HG02970 (cell line): ENCODE measurements around the gene DDX55.
"Not testable (repeated sequence)": the region's sequence is repeated elsewhere in the genome, so short reads cannot be mapped to it uniquely, and the experiment has no call there.

Experiments
- ATAC-seq: cut with Tn5 transposase; IDR thresholded peaks from one replicate; pipeline ENCODE4 v1.9.1; 2021; ENCODE audit warnings: mild to moderate bottlenecking, moderate library complexity, moderate number of reproducible peaks; ENCODE audit not compliant: unreplicated experiment, low FRiP score

DDX55 gene, protein sequence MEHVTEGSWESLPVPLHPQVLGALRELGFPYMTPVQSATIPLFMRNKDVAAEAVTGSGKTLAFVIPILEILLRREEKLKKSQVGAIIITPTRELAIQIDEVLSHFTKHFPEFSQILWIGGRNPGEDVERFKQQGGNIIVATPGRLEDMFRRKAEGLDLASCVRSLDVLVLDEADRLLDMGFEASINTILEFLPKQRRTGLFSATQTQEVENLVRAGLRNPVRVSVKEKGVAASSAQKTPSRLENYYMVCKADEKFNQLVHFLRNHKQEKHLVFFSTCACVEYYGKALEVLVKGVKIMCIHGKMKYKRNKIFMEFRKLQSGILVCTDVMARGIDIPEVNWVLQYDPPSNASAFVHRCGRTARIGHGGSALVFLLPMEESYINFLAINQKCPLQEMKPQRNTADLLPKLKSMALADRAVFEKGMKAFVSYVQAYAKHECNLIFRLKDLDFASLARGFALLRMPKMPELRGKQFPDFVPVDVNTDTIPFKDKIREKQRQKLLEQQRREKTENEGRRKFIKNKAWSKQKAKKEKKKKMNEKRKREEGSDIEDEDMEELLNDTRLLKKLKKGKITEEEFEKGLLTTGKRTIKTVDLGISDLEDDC

DNA sequence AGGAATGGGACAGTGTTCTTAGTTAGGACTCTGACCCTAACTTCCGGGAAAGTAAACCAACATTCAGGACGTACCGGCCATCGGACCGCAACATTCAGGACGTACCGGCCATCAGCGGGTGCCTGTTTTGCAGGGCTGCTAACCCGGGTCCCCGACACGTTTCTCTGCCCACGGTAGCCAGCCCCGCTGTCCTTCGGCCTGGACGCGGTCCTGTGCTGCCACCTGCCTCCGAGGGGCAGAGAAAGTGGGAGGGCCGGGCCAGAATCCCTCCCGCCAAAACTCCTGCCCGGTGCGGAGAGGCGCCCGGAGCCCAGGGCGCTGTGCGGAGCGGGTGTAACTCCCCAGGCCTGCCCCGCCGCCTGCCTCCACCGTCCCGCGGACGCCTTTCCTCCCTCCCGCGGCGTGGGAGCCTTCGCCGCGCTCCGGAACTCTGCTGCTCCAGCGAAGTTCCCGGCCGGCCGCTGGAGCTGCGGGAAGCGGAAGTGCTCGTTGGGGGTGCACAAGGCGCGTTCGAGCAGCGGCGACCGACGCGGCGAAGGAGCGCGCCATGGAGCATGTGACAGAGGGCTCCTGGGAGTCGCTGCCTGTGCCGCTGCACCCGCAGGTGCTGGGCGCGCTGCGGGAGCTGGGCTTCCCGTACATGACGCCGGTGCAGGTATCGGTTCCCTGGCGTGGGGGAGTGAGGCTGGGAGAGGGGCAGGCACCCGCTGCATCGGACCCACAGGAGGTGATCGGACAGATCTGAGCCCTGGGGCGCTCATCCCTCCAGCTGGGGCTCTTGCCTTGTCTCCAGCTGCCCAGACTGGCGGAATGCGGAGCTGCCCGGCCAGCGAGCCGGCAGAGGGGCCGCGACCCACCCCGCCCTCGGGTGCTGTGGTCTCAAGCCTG is at the start of gene DDX55:
TSS of gene DDX55 (plus strand) at position 498 of the 888 bp plus-strand sequence. CDS start at position 548, 50 bp downstream.
- peak; percentile 78 for ATAC-seq

DNA sequence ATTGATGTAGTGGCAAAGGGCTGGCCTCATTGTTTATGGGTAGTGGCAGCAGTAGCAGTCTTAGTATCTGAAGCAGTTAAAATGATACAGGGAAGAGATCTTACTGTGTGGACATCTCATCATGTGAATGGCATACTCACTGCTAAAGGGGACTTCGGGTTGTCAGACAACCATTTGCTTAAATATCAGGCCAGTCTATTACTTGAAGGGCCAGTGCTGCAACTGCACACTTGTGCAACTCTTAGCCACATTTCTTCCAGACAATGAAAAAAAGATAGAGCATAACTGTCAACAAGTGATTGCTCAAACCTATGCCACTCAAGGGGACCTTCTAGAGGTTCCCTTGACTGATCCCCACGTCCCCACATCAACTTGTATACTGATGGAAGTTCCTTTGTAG is 47.8 kb upstream of the DDX55 start:
- ATAC-seq = not testable (repeated sequence)

DNA sequence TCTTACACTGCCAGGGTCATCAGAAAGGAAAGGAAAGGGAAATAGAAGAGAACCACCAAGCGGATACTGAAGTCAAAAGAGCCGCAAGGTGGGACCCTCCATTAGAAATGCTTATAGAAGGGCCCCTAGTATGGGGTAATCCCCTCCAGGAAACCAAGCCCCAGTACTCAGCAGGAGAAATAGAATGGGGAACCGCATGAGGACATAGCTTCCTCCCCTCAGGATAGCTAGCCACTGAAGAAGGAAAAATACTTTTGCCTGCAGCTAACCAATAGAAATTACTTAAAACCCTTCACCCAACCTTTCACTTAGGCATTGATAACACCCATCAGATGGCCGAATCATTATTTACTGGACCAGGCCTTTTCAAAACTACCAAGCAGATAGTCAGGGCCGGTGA is 47.1 kb upstream of the DDX55 start:
- not testable (repeated sequence) for ATAC-seq

DNA sequence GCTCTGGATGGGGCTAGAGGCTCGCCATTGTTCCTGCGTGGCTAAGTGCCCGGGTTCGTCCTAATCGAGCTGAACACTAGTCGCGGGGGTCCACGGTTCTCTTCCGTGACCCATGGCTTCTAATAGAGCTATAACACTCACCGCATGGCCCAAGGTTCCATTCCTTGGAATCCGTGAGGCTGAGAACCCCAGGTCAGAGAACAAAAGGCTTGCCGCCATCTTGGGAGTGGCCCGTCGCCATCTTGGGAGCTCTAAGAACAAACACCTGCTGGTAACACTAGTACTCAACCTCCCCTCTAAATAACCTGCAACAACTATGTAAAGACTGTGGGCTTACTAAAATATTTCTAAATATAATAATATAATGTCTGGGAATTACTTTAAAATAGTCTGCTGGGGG is 43.4 kb upstream of the DDX55 start:
- not testable (repeated sequence) for ATAC-seq

DNA sequence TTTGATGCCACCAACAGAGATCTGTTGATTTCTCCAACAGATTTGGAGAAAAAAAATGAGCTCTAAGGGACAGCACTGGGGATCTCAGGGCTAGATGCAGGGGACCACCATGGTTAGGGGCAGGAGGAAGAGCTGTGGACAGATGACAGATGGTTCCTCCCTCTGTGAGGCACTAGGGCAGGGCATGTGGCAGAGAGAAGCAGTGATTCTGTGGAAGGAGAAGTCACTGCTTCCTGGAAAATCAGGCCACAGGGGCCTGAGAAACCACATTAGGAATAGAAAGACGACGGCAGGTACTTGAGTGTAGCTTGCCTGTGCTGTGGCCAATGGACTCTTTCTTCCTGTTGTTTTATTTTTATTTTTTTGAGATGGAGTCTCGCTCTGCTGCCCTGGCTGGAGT is 42.4 kb upstream of the DDX55 start:
- ATAC-seq = no peak

DNA sequence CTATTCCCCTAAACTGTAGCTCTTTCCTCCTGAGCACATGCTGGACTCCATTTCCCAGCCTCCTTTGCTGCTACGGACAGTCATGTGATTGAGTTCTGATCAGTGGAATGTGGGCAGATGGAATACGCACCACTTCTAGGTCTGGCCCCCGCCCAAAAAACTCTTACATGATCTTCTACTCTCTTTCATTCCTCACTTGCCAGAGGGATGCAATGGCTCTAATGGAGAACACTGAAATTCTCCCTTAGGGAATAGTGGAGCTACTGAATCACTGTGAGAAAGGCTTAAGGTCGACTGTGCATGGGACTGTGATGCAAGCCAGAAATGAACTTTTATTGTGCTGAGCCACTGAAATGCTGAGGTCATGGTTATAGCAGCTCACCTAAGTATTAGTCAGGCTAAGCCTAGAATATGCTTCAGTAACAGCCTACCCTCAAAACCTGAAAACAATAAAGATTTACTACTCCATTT is 30.5 kb upstream of the DDX55 start:
- no peak for ATAC-seq

DNA sequence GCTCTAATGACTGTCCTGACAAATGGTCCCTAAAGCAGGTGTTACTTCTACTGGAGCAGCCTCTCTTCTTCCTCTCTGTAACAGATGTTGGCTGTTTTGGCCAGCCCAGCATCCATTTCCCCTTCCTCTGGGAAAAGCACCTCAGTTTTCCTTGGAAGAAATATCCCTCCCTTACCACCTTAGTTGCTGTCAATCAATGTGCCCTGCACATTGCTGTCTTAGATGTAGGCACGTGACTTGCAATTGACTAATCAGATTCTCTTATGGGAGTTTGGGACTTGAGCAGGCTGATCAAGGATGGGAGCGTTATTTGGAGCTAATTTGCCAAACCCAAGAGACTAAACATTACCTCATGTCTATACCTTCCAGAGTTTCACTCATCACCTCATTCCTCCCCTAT is 29.5 kb upstream of the DDX55 start:
- ATAC-seq = no peak

DNA sequence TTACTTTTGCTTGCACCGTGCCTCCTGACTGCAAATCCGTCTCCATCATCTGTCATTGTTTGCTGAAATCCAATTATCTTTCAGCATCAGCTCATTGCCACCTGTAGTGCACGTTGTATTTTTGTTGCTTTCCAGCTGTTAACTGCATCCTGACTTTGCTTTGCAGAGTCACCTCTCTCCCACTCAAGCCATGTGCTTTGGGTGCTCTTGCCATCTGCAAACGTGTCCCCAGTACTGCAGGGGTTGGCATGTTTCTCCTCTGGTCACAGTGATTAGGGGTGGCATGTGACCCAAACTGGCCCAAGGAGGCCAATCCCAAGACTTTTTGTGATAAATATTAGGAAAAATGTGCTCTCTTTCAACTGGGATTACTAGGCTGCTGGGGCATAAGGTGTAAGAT is 28.0 kb upstream of the DDX55 start:
- ATAC-seq = no peak

DNA sequence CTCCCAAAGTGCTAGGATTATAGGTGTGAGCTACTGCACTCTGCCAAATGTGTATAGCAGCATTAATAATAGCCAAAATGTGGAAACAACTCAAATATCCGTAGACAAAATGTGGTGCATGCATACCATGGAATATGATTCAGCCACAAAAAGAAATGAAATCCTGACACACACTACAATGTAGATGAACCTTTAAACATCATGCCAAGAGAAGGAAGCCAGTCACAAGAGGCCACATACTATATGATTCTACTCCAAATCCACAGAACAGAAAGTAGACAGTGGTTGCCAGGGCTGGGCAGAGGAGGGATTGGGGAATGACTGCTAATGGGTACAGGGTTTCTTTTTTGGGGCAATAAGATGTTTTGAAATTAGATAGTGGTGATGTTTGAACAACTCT is 25.3 kb upstream of the DDX55 start:
- ATAC-seq = no peak

DNA sequence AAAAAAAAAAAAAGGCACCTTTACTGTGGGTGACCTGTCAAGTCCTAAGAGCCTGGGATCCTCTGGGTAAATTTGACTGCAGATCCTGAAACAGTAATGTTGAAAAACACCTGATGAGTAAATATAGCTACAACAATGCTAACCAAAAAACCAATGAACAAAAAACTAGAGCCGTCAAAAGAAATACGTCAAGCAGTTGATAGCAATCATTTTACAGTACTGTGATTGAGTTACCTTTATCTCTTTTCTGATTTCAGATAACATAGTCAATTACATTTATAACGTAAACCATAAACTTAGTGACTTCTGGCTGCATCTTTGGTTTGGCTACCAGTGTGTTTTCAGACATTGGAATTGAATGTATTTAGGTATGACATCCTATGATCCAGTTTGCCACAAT is 23.7 kb upstream of the DDX55 start:
- ATAC-seq = no peak

DNA sequence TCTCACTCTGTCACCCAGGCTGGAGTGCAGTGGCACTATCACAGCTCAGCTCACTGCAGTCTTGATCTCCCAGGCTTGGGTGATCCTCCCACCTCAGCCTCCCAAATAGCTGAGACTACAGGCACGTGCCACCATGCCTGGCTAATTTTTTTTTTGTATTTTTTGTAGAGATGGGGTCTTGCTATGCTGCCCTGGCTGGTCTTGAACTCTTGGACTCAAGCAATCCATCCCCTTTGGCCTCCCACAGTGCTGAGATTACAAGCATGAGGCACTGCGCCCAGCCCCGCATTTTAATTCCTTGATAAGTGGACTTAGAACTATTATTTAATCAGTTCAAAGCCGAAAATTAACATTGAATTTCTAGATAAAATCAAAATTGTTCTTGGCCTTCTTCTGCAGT is 23.1 kb upstream of the DDX55 start:
- not testable (repeated sequence) for ATAC-seq

DNA sequence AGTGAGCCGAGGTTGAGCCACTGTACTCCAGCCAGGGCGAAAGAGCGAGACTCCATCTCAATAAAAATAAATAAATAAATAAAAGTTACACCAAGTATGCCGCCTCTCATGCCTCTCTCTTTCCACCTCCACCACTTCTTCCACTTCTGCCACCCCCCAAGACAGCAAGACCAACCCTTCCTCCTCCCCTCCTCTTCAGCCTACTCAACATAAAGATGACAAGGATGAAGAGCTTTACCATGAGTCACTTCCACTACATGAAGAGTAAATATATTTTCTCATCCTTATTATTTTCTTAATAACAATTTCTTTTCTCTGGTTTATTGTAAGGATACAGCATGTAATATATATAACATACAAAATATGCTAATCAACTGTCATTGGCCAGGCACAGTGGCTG is 21.1 kb upstream of the DDX55 start:
- ATAC-seq = no peak

DNA sequence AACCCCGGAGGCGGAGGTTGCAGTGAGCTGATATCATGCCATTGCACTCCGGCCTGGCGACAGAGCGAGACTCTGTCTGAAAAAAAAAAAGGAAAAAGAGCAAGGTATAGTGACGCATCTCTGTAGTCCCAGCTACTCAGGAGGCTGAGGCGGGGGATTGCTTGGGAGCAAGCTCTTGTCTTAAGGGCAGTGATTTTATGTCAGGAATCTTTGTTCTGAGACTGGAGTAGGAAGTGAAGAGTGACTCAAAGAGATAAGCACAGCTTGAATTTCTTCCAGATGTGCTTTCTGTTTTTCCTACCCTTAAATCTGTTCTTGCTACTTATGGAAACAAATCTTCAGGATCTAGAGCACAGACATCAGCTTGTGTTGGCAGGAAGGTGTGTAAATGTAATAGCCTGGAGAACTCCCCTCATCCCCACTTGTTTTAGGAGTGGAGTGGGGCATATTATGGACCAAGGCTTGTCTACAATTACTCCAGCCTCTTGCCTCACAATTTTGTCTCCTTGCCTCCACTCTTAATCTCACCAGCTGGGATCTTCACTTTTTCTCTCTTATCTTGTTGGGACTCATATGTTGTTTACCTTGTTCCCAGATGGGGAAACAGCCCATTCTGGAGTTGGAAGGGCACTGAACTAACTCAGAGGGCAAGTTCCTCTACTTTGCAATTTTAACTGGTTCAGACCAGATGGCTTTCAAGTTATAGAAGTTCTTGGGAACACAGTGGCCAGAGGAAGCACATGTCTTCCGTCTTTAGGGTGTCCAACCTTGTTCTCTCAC is 10.0 kb upstream of the DDX55 start:
- no peak for ATAC-seq

DNA sequence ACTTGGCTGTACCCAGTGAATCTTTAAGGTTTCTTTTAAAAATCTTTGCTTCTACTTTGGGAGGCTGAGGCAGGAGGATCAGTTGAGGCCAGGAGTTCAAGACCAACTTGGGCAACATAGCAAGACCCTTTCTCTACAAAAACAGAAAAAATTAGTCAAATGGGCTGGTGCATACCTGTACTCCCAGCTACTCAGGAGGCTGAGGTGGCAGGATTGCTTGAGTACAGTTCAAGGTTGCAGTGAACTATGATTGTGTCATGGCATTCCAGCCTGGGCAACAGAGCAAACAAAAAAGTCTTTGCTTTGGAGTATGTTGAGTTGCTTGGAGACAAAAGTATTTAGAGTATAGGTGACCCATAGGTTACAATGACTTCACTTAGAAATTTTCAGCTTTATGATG is 6.2 kb upstream of the DDX55 start:
- ATAC-seq = no peak

DNA sequence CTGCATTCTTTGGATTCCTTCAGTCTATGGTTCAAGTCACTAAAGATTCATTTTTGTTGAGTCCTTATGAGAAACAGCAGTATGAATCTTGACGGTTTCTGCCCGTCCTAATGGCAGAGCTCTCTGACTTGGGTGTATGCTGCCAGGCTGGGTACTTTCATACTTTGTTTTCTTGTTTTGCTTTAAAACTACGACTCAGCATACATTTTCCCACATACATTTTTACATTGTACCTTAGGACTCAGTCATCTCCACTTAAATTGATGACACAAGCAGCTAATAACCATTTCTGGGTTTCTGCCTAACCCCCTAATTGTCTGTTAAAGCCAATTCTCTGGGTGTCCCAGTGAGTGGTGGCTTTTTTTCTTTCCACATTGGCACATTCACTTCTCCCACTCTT is 4.8 kb upstream of the DDX55 start:
- no peak for ATAC-seq

DNA sequence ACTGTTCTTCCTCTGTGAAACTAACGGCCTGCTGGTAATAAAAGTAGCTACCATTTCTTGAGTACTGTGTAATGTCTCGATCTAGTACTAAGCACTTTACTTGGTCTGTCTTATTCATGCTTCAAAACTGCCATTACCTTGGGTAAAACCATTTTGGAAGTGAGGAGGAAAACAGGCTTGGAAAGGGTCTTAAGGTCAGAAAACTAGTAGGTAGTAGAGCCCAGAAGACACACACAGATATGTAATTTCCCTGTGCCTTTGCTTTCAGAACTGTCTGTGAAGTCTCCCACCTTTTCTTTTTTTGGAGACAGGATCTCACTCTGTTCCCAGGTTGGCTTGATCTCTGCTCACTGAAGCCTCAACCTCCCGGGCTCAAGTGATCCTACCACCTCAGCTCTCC is 3.4 kb upstream of the DDX55 start:
- ATAC-seq = no peak

DNA sequence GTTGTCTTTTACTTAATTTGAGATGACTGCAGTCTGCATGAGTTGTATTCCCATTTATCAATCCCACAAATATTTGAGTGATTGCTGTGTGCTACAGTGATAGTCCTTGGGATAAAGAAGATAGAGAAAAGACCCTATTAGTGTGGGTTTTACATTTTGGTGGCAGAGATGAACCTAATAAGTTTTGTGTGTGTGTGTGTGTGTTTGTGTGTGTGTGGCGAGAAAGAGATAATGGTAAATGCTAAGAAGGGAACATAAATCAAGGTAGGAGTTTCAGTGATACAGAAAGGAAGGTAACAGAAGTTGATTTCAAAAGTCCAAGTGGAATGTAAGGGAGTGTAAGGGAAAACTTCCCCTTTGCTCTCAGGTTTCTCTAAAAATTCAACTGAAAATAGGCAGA is 2.6 kb upstream of the DDX55 start:
- ATAC-seq = no peak

DNA sequence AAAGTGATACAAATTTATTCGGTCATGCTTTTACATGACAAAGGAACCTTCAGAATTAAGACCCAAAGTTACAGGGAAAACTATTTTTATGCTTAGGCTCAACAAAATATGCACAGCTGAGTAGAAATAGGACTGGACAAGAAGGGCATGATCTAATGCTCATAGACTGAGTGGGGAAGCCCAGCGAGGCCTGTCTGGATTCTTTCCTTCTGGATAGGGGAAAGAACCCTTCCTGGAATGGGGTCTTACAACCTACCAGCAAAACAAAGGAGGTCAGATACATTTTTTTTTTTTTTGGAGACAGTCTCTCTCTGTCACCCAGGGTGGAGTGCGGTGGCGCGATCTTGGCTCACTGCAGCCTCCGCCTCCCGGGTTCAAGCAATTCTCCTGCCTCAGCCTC is 2.2 kb upstream of the DDX55 start:
- no peak for ATAC-seq

DNA sequence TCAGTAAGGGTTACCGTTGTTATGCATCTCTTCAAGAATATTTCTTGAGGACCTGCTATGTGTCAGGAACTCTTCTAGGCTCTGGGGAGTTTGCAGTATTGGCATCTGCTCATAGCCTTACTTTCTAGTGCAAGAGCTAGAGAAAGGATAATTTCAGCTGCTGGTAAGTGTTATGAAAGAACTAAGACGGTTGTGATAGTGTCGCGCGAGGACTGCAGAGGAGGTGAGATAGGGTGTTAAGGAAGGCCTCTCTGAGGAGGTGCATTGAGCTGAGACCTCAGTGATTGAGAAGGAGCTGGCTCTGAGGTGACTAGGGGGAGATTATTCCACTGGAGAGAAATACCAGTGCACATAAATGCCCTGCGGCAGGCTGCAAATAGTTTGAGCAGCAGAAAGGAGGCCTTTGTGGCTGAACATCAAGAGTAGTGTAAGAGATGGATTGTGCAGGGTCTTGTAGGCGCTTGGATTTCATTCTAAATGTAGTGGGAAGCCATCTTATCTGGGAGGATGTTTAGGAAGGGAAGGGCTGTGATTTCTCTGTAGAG is 824 bp downstream of the DDX55 start:
- ATAC-seq = no peak

DNA sequence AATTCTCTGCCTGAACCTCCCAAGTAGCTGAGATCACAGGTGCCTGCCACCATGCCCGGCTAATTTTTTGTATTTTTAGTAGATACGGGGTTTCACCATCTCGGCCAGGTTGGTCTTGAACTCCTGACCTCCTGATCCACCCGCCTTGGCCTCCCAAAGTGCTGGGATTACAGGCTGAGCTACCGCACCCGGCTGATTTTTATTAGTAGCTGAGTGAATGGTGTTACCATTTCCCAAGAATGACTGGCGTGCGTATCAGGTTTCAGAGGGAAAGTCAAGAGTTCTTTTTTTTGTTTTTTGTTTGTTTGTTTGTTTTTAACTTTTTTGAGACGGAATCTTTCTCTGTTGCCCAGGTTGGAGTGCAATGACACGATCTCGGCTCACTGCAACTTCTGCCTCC is 1.6 kb downstream of the DDX55 start:
- ATAC-seq = not testable (repeated sequence)
